Measurements from ENCODE around the gene NES.
"Not testable (repeated sequence)": the region's sequence is repeated elsewhere in the genome, so short reads cannot be mapped to it uniquely, and the experiment has no call there.

Gene NES

DNA sequence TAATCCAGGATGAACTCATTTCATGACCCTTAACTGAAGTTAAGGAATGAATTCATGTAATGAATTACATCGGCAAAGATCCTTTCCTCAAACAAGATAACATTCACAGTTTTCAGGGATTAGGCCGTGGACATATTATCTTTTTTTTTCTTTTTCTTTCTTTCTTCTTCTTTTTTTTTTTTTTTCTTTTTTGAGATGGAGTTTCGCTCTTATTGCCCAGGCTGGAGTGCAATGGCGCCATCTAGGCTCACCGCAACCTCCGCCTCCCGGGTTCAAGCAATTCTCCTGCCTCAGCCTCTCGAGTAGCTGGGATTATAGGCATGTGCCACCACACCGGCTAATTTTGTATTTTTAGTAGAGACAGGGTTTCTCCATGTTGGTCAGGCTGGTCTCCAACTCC lies 46.1 kb downstream of the NES start:
- not testable (repeated sequence) for H2BK12ac ChIP-seq (ENCODE audit: low read length); H3K14ac ChIP-seq (ENCODE audit: low read length); H4K12ac ChIP-seq (ENCODE audit: low read depth, low read length); H4K91ac ChIP-seq (ENCODE audit: low read depth, low read length); H2AK5ac ChIP-seq (ENCODE audit: low read length); H4K8ac ChIP-seq (ENCODE audit: low read depth, low read length); H2BK5ac ChIP-seq (ENCODE audit: low read depth, low read length, poor library complexity); H3K9ac ChIP-seq (ENCODE audit: low read length); H3K4me2 ChIP-seq (ENCODE audit: low read length); H3K4ac ChIP-seq (ENCODE audit: low read depth, low read length); H2AFZ ChIP-seq (ENCODE audit: insufficient read depth, low read length, poor library complexity); H3K27ac ChIP-seq (ENCODE audit: low read depth, low read length); H3K27me3 ChIP-seq (ENCODE audit: insufficient read depth, low read length); DNase-seq; H3K9me3 ChIP-seq (ENCODE audit: insufficient read depth, low read depth, low read length); H3K36me3 ChIP-seq (ENCODE audit: control insufficient read depth in 1 of 2, insufficient read depth in 2 of 2, low read length in 2 of 2); H2BK120ac ChIP-seq (ENCODE audit: insufficient read depth, low read length, poor library complexity); H3K4me1 ChIP-seq (ENCODE audit: control insufficient read depth in 1 of 2, insufficient read depth in 2 of 2, low read length in 2 of 2); H3K79me2 ChIP-seq (ENCODE audit: control insufficient read depth, insufficient read depth, low read length, poor library complexity); H3K4me3 ChIP-seq (ENCODE audit: low read depth, low read length); H3K79me1 ChIP-seq (ENCODE audit: low read length); H3K18ac ChIP-seq (ENCODE audit: low read length); H3K23ac ChIP-seq (ENCODE audit: low read length)
- WGBS (ENCODE audit: extremely low coverage, insufficient coverage, insufficient read length): no CpG with 5 or more reads among the region's 9 CpGs

DNA sequence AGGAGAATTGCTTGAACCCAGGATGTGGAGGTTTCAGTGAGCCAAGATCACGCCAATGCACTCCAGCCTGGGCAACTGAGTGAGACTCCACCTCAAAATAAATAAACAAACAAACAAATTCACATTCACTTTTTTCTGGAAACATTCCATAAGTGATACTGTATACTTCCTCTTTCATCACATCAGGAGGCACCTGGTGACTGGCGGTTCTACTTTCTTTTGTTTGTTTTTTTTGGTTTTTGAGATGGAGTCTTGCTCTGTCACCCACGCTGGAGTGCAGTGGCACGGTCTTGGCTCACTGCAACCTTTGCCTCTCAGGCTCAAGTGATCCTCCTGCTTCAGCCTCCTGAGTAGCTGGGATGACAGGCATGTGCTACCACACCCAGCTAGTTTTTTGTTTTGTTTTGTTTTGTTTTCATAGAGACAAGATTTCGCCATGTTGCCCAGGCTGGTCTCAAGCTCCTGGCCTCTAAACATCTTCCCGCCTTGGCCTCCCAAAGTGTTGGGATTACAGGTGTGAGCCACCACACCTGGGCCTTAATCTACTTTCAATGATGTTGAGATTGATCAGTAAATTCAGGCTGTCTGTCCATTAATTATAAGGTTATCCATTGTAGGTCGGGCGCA lies 47.3 kb downstream of the NES start:
- peaks cover 8% of the 10 kb centered on the region for H3K27me3 ChIP-seq (ENCODE audit: insufficient read depth, low read length)
- peak; percentile 42 to 83 for DNase-seq
- no peak overlapping the region for H2BK120ac ChIP-seq (ENCODE audit: insufficient read depth, low read length, poor library complexity)
- H2BK12ac ChIP-seq (ENCODE audit: low read length): no peak overlapping the region
- H3K14ac ChIP-seq (ENCODE audit: low read length): no peak overlapping the region
- no peak overlapping the region for H3K18ac ChIP-seq (ENCODE audit: low read length)
- H3K4ac ChIP-seq (ENCODE audit: low read depth, low read length): no peak overlapping the region
- no peaks in the 10 kb centered on the region for H3K79me2 ChIP-seq (ENCODE audit: control insufficient read depth, insufficient read depth, low read length, poor library complexity)
- H3K36me3 ChIP-seq (ENCODE audit: control insufficient read depth in 1 of 2, insufficient read depth in 2 of 2, low read length in 2 of 2): no peaks in the 10 kb centered on the region
- H2AK5ac ChIP-seq (ENCODE audit: low read length): no peak overlapping the region
- no peak overlapping the region for H2BK5ac ChIP-seq (ENCODE audit: low read depth, low read length, poor library complexity)
- H3K4me2 ChIP-seq (ENCODE audit: low read length): no peak overlapping the region
- H3K23ac ChIP-seq (ENCODE audit: low read length): no peak overlapping the region
- H3K9ac ChIP-seq (ENCODE audit: low read length): no peak overlapping the region
- no peak overlapping the region for H4K91ac ChIP-seq (ENCODE audit: low read depth, low read length)
- H2AFZ ChIP-seq (ENCODE audit: insufficient read depth, low read length, poor library complexity): no peak overlapping the region
- no peak overlapping the region for H3K4me3 ChIP-seq (ENCODE audit: low read depth, low read length)
- no CpG with 5 or more reads among the region's 8 CpGs for WGBS (ENCODE audit: extremely low coverage, insufficient coverage, insufficient read length)
- no peak overlapping the region for H4K12ac ChIP-seq (ENCODE audit: low read depth, low read length)
- H3K4me1 ChIP-seq (ENCODE audit: control insufficient read depth in 1 of 2, insufficient read depth in 2 of 2, low read length in 2 of 2): peaks cover 2 to 3% of the 10 kb centered on the region in 2 experiments
- no peak overlapping the region for H4K8ac ChIP-seq (ENCODE audit: low read depth, low read length)
- no peaks in the 10 kb centered on the region for H3K79me1 ChIP-seq (ENCODE audit: low read length)
- H3K9me3 ChIP-seq (ENCODE audit: insufficient read depth, low read depth, low read length): peaks cover 3% of the 10 kb centered on the region
- H3K27ac ChIP-seq (ENCODE audit: low read depth, low read length): no peak overlapping the region

DNA sequence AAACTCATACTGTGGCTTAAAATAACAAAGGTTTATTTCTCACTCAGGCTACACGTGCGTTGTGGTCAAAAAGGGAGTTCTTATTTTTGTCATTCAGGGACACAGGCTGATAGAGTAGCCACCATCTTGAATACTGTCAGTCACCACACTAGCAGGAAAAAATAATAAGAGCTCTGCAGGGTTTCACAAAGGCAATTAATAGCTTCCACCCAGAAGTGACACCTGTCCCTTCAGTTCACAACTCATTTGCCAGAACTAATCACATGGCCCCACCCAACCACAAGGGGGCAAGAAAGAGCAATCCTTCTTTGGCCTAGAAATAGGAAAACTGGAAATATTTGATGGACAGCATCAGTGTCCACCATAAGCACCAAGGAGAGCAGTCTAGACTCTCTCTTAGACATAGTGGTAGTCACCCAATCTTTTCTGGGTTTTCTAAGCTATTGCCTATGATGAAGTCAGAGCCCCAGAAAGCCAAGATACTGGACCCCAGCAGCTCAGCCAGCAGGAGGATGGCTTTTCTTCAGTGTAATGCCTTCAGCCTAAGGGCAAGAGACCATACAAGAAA lies 49.8 kb downstream of the NES start:
- Histone ChIP-seq H4K12ac (ENCODE audit: low read depth, low read length) (no peak overlapping the region), H3K9ac (ENCODE audit: low read length) (no peak overlapping the region), H3K36me3 (ENCODE audit: control insufficient read depth in 1 of 2, insufficient read depth in 2 of 2, low read length in 2 of 2) (no peaks in the 10 kb centered on the region), H3K4me1 (ENCODE audit: control insufficient read depth in 1 of 2, insufficient read depth in 2 of 2, low read length in 2 of 2) (peaks cover 4 to 5% of the 10 kb centered on the region in 2 experiments), H3K79me2 (ENCODE audit: control insufficient read depth, insufficient read depth, low read length, poor library complexity) (no peaks in the 10 kb centered on the region), H2AK5ac (ENCODE audit: low read length) (no peak overlapping the region), H4K91ac (ENCODE audit: low read depth, low read length) (no peak overlapping the region), H3K27ac (ENCODE audit: low read depth, low read length) (no peak overlapping the region), H2BK5ac (ENCODE audit: low read depth, low read length, poor library complexity) (no peak overlapping the region), H3K27me3 (ENCODE audit: insufficient read depth, low read length) (peaks cover 29% of the 10 kb centered on the region), H3K23ac (ENCODE audit: low read length) (no peak overlapping the region), H2BK120ac (ENCODE audit: insufficient read depth, low read length, poor library complexity) (no peak overlapping the region), H3K79me1 (ENCODE audit: low read length) (no peaks in the 10 kb centered on the region), H3K4me3 (ENCODE audit: low read depth, low read length) (no peak overlapping the region), H4K8ac (ENCODE audit: low read depth, low read length) (no peak overlapping the region), H3K4me2 (ENCODE audit: low read length) (no peak overlapping the region), H3K9me3 (ENCODE audit: insufficient read depth, low read depth, low read length) (peaks cover 5% of the 10 kb centered on the region), H3K4ac (ENCODE audit: low read depth, low read length) (no peak overlapping the region), H3K18ac (ENCODE audit: low read length) (no peak overlapping the region), H2AFZ (ENCODE audit: insufficient read depth, low read length, poor library complexity) (no peak overlapping the region), H3K14ac (ENCODE audit: low read length) (no peak overlapping the region), H2BK12ac (ENCODE audit: low read length) (no peak overlapping the region)
- no CpG with 5 or more reads among the region's 2 CpGs for WGBS (ENCODE audit: extremely low coverage, insufficient coverage, insufficient read length)
- DNase-seq: peak; percentile 44 to 91

DNA sequence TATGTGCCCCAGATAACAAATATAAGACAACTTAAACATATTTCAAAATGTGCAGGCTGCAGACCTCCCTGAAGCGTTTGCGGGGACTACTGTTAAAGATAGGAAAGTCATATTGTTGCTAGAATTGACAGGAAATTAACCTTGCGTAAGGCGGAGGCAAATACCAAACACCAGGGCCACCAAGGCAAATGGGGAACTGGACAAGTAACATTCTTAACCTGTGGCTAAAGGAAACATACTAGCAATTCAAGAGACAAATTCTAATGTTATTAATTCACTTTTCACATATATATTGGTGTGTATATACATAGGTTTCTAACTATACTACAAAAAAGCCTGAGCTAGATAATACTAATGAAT lies 51.1 kb downstream of the NES start:
- Histone ChIP-seq H3K79me2 (ENCODE audit: control insufficient read depth, insufficient read depth, low read length, poor library complexity) (no peaks in the 10 kb centered on the region), H3K27me3 (ENCODE audit: insufficient read depth, low read length) (peaks cover 30% of the 10 kb centered on the region), H3K9me3 (ENCODE audit: insufficient read depth, low read depth, low read length) (peaks cover 5% of the 10 kb centered on the region), H3K9ac (ENCODE audit: low read length) (no peak overlapping the region), H4K8ac (ENCODE audit: low read depth, low read length) (no peak overlapping the region), H2AFZ (ENCODE audit: insufficient read depth, low read length, poor library complexity) (no peak overlapping the region), H3K36me3 (ENCODE audit: control insufficient read depth in 1 of 2, insufficient read depth in 2 of 2, low read length in 2 of 2) (no peaks in the 10 kb centered on the region), H3K79me1 (ENCODE audit: low read length) (no peaks in the 10 kb centered on the region), H3K14ac (ENCODE audit: low read length) (no peak overlapping the region), H3K27ac (ENCODE audit: low read depth, low read length) (no peak overlapping the region), H4K12ac (ENCODE audit: low read depth, low read length) (no peak overlapping the region), H3K4me2 (ENCODE audit: low read length) (no peak overlapping the region), H3K23ac (ENCODE audit: low read length) (no peak overlapping the region), H3K4me1 (ENCODE audit: control insufficient read depth in 1 of 2, insufficient read depth in 2 of 2, low read length in 2 of 2) (peaks cover 4 to 5% of the 10 kb centered on the region in 2 experiments), H2AK5ac (ENCODE audit: low read length) (no peak overlapping the region), H2BK5ac (ENCODE audit: low read depth, low read length, poor library complexity) (no peak overlapping the region), H3K4ac (ENCODE audit: low read depth, low read length) (no peak overlapping the region), H3K4me3 (ENCODE audit: low read depth, low read length) (no peak overlapping the region), H2BK12ac (ENCODE audit: low read length) (no peak overlapping the region), H2BK120ac (ENCODE audit: insufficient read depth, low read length, poor library complexity) (no peak overlapping the region), H3K18ac (ENCODE audit: low read length) (no peak overlapping the region), H4K91ac (ENCODE audit: low read depth, low read length) (no peak overlapping the region)
- WGBS (ENCODE audit: extremely low coverage, insufficient coverage, insufficient read length): no CpG with 5 or more reads among the region's 4 CpGs
- DNase-seq: peak; percentile 27 to 68
